Osteocyte (in vitro differentiated cells): ENCODE data around the gene EXT2. TPM values are rescaled to one million over a fixed set of nuclear protein-coding genes. Genes with fewer than 3 reads are reported as not detected.

ENCODE experiments used
- DNase-seq: peaks from one replicate; pipeline ENCODE4 v3.0.0; 2021; ENCODE audit warnings: mixed read lengths; ENCODE audit not compliant: unreplicated experiment; ENCODE audit errors: extremely low spot score
- H3K27ac Mint-ChIP-seq: one replicate; pipeline ENCODE4 v1.8.0; 2021; ENCODE audit warnings: mild to moderate bottlenecking, mixed read lengths; ENCODE audit not compliant: unreplicated experiment
- H3K27me3 Mint-ChIP-seq: one replicate; pipeline ENCODE4 v1.8.0; 2021; ENCODE audit warnings: mixed read lengths; ENCODE audit not compliant: unreplicated experiment
- H3K36me3 Mint-ChIP-seq: one replicate; pipeline ENCODE4 v1.8.0; 2021; ENCODE audit warnings: mixed read lengths; ENCODE audit not compliant: unreplicated experiment
- H3K4me1 Mint-ChIP-seq: one replicate; pipeline ENCODE4 v1.8.0; 2021; ENCODE audit warnings: mixed read lengths; ENCODE audit not compliant: unreplicated experiment
- H3K4me3 Mint-ChIP-seq: one replicate; pipeline ENCODE4 v1.8.0; 2021; ENCODE audit warnings: mild to moderate bottlenecking, moderate library complexity, mixed read lengths; ENCODE audit not compliant: unreplicated experiment
- H3K9me3 Mint-ChIP-seq: one replicate; pipeline ENCODE4 v1.8.0; 2021; ENCODE audit warnings: mixed read lengths; ENCODE audit not compliant: unreplicated experiment
- total RNA-seq: library from RNA; stranded (reverse); gene quantifications from 2 replicates; pipeline ENCODE4 v1.2.1, GENCODE V29; 2021
- TF ChIP-seq, protein P1 (sequence below): fragments of 200-600 bp; sonication (generic); IDR thresholded peaks from 2 replicates; pipeline ENCODE4 v1.5.0; 2021; ENCODE audit warnings: antibody characterized with exemption, mild to moderate bottlenecking, moderate library complexity

The EXT2 gene
- total RNA-seq, 1 donor from 2014 or later, result 102 TPM

DNA sequence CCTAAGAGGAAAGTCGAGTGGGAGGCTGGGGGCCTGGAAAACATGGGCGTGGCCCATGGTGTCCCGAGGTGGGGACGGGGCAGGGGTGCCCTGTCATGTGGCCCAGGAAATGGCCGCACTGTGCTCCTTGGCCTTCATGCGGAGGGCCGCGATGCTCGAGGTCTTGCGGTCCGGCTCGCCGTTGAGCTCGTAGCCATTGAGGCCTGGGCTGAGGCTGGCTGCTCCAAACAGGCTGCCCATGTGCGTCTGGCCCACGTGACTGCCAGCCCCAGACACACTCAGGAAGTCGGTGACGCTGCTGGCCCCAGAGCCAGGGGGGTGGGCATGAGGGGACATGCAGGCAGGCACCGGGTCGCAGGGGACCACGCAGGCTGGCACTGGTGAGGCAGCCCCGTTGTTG lies 169.3 kb downstream of the EXT2 start:
- Mint-ChIP-seq H3K4me3 (no peak overlapping the region), H3K27ac (no peak overlapping the region), H3K36me3 (no peaks in the 10 kb centered on the region), H3K4me1 (peaks cover 12% of the 10 kb centered on the region), H3K9me3 (no peaks in the 10 kb centered on the region), H3K27me3 (no peaks in the 10 kb centered on the region)
- no peak for DNase-seq
- TF ChIP-seq, protein P1, sequence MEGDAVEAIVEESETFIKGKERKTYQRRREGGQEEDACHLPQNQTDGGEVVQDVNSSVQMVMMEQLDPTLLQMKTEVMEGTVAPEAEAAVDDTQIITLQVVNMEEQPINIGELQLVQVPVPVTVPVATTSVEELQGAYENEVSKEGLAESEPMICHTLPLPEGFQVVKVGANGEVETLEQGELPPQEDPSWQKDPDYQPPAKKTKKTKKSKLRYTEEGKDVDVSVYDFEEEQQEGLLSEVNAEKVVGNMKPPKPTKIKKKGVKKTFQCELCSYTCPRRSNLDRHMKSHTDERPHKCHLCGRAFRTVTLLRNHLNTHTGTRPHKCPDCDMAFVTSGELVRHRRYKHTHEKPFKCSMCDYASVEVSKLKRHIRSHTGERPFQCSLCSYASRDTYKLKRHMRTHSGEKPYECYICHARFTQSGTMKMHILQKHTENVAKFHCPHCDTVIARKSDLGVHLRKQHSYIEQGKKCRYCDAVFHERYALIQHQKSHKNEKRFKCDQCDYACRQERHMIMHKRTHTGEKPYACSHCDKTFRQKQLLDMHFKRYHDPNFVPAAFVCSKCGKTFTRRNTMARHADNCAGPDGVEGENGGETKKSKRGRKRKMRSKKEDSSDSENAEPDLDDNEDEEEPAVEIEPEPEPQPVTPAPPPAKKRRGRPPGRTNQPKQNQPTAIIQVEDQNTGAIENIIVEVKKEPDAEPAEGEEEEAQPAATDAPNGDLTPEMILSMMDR, result no peak

DNA sequence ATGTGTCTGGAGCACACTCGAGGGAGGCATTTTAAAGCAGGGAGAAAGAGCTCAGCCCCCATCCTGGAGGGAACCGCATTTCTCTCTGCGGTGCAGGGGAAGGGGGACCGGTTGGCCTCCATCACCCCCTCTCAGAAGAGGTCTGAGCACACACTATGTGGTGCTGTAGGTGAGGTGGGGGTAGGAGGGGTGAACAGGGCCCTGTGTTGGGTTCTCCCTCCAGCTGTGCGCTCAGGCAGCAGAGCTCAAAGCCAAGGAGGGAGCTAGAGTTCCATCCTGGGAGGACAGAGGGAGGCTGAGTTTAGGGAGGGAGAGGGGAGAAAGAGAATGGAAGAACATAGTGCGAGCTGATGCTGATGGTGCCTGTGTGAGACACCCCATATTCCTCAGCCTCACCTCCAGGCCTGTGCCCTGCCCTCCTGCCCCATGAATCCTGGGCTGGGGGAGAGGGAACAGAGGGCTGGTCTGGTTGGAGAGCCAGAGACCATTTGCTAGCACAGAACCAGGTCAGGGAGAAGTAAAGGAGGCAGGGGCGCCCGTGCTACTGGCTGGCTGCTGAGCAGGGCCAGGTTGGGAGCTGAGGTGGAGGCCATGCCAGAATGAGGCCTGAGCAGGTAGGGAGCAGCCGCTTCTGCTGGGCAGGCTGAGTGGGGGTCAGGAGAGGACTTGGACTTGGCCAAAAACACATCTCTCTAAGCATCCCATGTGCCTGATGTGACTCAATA lies 170.7 kb downstream of the EXT2 start:
- no peak overlapping the region for H3K27ac Mint-ChIP-seq
- no peak overlapping the region for H3K4me3 Mint-ChIP-seq
- H3K36me3 Mint-ChIP-seq, result no peaks in the 10 kb centered on the region
- TF ChIP-seq, protein P1, result no peak
- H3K27me3 Mint-ChIP-seq, result no peaks in the 10 kb centered on the region
- no peak for DNase-seq
- H3K4me1 Mint-ChIP-seq, result peaks cover 21% of the 10 kb centered on the region
- H3K9me3 Mint-ChIP-seq, result no peaks in the 10 kb centered on the region

GRCh38 chr11:44267006-44267749 lies 171.7 kb downstream of the EXT2 start:
- no peaks in the 10 kb centered on the region for H3K36me3 Mint-ChIP-seq
- peaks cover 21% of the 10 kb centered on the region for H3K4me1 Mint-ChIP-seq
- H3K27ac Mint-ChIP-seq, result no peak overlapping the region
- no peak for DNase-seq
- no peak overlapping the region for H3K4me3 Mint-ChIP-seq
- TF ChIP-seq, protein P1, result no peak
- no peaks in the 10 kb centered on the region for H3K27me3 Mint-ChIP-seq
- H3K9me3 Mint-ChIP-seq, result no peaks in the 10 kb centered on the region

- Mint-ChIP-seq H3K4me3 (no peak overlapping the region), H3K27ac (no peak overlapping the region), H3K4me1 (peaks cover 21% of the 10 kb centered on the region), H3K27me3 (no peaks in the 10 kb centered on the region), H3K9me3 (no peaks in the 10 kb centered on the region), H3K36me3 (no peaks in the 10 kb centered on the region)
- TF ChIP-seq, protein P1, result no peak
- DNase-seq, result no peak
Observed at GRCh38 chr11:44267750-44268613, 172.5 kb downstream of the EXT2 start.
